ENCODE measurements around the gene PARG.
"Not testable (repeated sequence)": the region's sequence is repeated elsewhere in the genome, so short reads cannot be mapped to it uniquely, and the experiment has no call there.

Gene PARG

DNA sequence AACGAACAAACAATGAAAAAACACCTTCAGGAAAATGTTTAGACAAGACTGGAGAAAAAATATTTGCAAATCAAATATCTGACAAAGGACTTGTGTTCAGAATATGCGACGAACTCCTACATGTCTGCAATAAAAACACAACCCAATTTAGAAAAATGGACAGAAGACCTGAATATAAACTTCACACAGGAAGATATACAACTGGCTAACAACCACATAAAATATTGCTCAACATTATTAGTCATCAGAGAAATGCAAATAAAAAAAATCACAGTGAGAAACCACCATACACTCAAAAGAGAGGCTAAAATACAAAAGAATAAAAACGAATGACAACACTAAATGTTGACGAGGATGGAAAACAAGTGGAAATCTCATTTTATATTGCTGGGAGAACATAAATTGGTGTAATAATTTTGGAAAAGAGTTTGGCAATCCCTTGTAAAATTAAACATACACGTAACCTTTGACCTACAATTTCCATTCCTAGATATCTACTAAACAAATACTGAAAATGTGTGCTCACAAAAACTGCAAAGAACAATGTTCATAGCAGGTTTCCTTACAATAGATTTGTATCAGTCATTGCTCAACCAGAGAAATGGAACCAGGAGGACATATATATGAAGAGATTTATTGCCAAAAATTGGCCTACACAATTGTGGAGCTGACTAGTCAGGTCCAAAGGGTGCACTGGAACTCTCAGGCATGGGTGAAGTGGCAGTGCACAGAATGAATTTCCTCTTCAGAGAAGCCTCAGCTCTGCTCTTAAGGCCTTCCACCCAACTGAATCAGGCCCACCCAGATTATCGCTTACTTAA lies 96.8 kb downstream of the PARG start:
- no peak overlapping the region for H3K9ac ChIP-seq (ENCODE audit: low read length)
- H3K27ac ChIP-seq (ENCODE audit: low read depth, low read length), result no peak overlapping the region
- H3K4me3 ChIP-seq (ENCODE audit: low read depth, low read length), result no peak overlapping the region
- peaks cover 25% of the 10 kb centered on the region for H3K36me3 ChIP-seq (ENCODE audit: control insufficient read depth, insufficient read depth, low read length)
- H3K9me3 ChIP-seq (ENCODE audit: control insufficient read depth, insufficient read depth, low read depth, low read length), result no peaks in the 10 kb centered on the region
- H3K4me1 ChIP-seq (ENCODE audit: control insufficient read depth, insufficient read depth, low read length), result no peaks in the 10 kb centered on the region
- H3K27me3 ChIP-seq (ENCODE audit: control insufficient read depth, insufficient read depth, low read length), result no peaks in the 10 kb centered on the region

DNA sequence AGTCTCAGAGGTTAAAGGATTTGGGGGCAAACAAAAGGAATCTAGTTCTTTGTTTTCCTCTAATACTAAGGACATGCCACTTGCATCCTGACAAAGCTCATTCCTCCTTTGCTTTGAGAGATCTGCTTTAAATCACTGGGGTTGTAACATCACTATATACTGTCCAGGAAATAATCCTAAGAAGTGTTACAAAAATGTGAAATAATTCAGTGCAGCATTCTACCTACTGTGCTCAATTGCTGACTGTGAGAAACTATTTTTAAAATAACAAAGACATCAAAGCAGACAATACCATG lies 99.5 kb downstream of the PARG start:
- not testable (repeated sequence) for H3K4me3 ChIP-seq (ENCODE audit: low read depth, low read length)
- H3K36me3 ChIP-seq (ENCODE audit: control insufficient read depth, insufficient read depth, low read length), result peaks cover 44% of the 10 kb centered on the region
- 0 out of 2 replicates have a peak overlapping the region, but pooled peaks have one; percentile 12 for H3K27ac ChIP-seq (ENCODE audit: low read depth, low read length)

DNA sequence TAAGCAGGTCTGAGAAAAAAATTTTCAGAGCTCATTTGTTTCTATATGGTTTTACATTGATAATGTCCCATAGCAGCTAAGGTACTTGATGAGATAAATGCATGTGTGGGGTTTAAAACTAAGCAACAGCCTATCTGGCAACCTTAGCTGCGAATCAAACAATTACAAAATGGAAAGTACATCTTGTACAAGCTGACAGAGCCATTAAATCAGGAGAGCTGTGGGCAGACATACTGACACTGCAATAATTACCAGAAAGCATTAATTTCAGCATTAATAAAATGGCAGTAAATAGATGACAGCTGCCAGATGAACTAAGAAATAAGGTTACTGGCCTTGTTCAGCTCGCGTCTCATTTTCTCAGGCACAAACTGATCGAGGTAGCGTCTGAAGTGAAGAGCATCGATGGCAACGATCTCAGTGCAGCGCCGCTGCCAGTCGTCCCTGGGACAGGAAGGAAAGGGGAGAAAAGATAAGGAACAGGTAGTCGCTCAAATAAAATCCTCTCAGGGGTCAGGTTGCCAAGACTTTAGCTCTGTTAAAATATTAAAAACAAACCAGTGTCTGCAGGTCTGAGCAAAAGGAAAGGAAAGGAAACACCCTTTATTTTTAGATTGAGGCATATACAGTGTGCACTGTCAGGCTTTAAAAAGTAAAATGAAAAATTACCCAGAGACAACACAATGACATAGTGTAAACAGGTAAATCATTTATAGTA lies 100.1 kb downstream of the PARG start:
- H3K27ac ChIP-seq (ENCODE audit: low read depth, low read length), result 0 out of 2 replicates have a peak overlapping the region, but pooled peaks have one; percentile 12
- no peak overlapping the region for H3K4me3 ChIP-seq (ENCODE audit: low read depth, low read length)
- H3K27me3 ChIP-seq (ENCODE audit: control insufficient read depth, insufficient read depth, low read length), result no peaks in the 10 kb centered on the region
- H3K36me3 ChIP-seq (ENCODE audit: control insufficient read depth, insufficient read depth, low read length), result peaks cover 44% of the 10 kb centered on the region
- no peak overlapping the region for H3K9ac ChIP-seq (ENCODE audit: low read length)
- H3K4me1 ChIP-seq (ENCODE audit: control insufficient read depth, insufficient read depth, low read length), result no peaks in the 10 kb centered on the region
- no peaks in the 10 kb centered on the region for H3K9me3 ChIP-seq (ENCODE audit: control insufficient read depth, insufficient read depth, low read depth, low read length)

More for the DNA sequence above, 99.5 kb downstream of the PARG start:
- not testable (repeated sequence) for H3K4me1 ChIP-seq (ENCODE audit: control insufficient read depth, insufficient read depth, low read length); H3K9ac ChIP-seq (ENCODE audit: low read length); H3K9me3 ChIP-seq (ENCODE audit: control insufficient read depth, insufficient read depth, low read depth, low read length); H3K27me3 ChIP-seq (ENCODE audit: control insufficient read depth, insufficient read depth, low read length)

DNA sequence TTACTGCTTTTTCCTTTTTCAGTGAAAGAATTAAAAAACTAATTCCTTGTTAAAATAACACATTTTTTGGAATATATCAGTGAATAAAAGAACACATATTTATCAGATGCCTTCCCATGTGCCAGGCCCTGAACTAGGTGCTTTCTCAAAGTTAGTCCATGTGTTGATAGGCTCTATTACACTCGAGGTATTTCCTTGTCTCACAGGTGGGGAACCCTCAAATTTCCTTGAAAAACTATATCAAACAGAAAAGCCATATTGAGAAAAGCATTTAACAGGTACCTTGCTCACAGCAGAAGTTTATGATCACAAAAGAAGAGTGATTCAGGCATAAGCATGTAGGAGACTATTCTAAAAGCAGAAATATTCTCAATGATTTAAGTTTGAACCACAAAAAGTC lies 104.1 kb downstream of the PARG start:
- Histone ChIP-seq H3K27me3 (ENCODE audit: control insufficient read depth, insufficient read depth, low read length) (no peaks in the 10 kb centered on the region), H3K9ac (ENCODE audit: low read length) (no peak overlapping the region), H3K27ac (ENCODE audit: low read depth, low read length) (no peak overlapping the region), H3K36me3 (ENCODE audit: control insufficient read depth, insufficient read depth, low read length) (peaks cover 37% of the 10 kb centered on the region), H3K4me1 (ENCODE audit: control insufficient read depth, insufficient read depth, low read length) (peaks cover 22% of the 10 kb centered on the region), H3K9me3 (ENCODE audit: control insufficient read depth, insufficient read depth, low read depth, low read length) (no peaks in the 10 kb centered on the region), H3K4me3 (ENCODE audit: low read depth, low read length) (no peak overlapping the region)

DNA sequence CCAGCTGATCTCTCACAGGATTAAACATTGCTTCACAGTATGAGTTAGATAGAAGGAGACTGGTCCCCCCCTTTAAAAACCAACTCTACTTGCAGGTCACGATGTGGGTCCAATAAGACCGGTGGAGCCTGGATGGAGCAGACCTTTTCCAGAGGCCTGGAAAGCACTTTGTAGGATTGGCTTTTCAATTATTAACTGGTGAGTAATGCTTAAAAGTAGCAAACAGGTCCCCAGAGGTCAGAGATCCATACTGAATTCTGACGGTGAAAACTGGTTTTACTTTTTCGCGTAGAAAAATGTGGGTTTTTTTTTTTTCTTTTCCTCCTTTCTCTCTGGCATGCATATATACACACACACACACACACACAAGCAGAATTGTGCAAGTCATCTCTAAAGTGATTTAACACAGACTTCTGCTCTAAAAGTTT lies 104.8 kb downstream of the PARG start:
- Histone ChIP-seq H3K36me3 (ENCODE audit: control insufficient read depth, insufficient read depth, low read length) (peaks cover 39% of the 10 kb centered on the region), H3K27me3 (ENCODE audit: control insufficient read depth, insufficient read depth, low read length) (no peaks in the 10 kb centered on the region), H3K9ac (ENCODE audit: low read length) (no peak overlapping the region), H3K4me3 (ENCODE audit: low read depth, low read length) (no peak overlapping the region), H3K9me3 (ENCODE audit: control insufficient read depth, insufficient read depth, low read depth, low read length) (no peaks in the 10 kb centered on the region), H3K4me1 (ENCODE audit: control insufficient read depth, insufficient read depth, low read length) (peaks cover 28% of the 10 kb centered on the region), H3K27ac (ENCODE audit: low read depth, low read length) (no peak overlapping the region)

DNA sequence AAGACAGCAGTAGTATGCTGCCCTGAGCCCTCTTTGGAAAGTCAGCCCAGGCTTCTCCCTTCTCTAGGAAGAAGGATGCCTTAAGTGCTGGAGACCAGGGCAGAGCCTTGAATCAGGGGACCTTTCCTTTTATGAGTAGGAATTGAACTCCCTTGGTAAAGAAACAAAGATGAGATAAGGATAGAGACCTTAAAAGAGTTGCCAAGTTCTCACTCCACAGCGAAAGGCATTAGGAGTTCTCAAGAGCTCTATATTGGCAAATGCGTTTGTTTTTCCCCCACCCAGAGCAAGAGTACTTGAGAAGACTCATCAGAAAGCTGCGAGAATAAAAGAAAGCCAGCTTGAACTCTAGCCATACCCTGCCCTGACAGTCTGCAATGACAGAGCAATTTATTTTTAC lies 106.9 kb downstream of the PARG start:
- Histone ChIP-seq H3K9me3 (ENCODE audit: control insufficient read depth, insufficient read depth, low read depth, low read length) (no peaks in the 10 kb centered on the region), H3K4me1 (ENCODE audit: control insufficient read depth, insufficient read depth, low read length) (peaks cover 49% of the 10 kb centered on the region), H3K36me3 (ENCODE audit: control insufficient read depth, insufficient read depth, low read length) (peaks cover 28% of the 10 kb centered on the region), H3K27ac (ENCODE audit: low read depth, low read length) (no peak overlapping the region), H3K27me3 (ENCODE audit: control insufficient read depth, insufficient read depth, low read length) (no peaks in the 10 kb centered on the region), H3K4me3 (ENCODE audit: low read depth, low read length) (no peak overlapping the region), H3K9ac (ENCODE audit: low read length) (no peak overlapping the region)

DNA sequence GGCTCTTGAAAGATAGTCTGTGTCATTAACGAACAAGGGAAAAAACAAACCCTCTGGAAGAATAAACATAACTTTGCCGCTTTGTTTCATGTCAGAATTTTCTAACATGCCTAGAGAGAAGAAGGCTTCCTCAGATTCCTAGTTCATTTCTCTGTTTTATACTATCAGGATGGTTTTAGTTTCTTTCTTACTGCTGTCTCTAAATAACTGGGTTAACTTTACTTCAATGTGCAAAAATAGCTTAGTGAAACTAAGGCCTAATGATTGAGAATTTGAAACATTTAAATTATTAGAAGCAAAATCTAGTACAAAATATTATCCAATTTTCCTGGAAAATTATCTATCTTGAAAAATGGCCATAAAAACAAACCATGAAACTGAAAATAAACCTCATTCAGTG lies 107.6 kb downstream of the PARG start:
- peaks cover 20% of the 10 kb centered on the region for H3K36me3 ChIP-seq (ENCODE audit: control insufficient read depth, insufficient read depth, low read length)
- H3K4me3 ChIP-seq (ENCODE audit: low read depth, low read length), result no peak overlapping the region
- H3K9ac ChIP-seq (ENCODE audit: low read length), result no peak overlapping the region
- H3K27me3 ChIP-seq (ENCODE audit: control insufficient read depth, insufficient read depth, low read length), result no peaks in the 10 kb centered on the region
- peaks cover 53% of the 10 kb centered on the region for H3K4me1 ChIP-seq (ENCODE audit: control insufficient read depth, insufficient read depth, low read length)
- H3K9me3 ChIP-seq (ENCODE audit: control insufficient read depth, insufficient read depth, low read depth, low read length), result no peaks in the 10 kb centered on the region
- no peak overlapping the region for H3K27ac ChIP-seq (ENCODE audit: low read depth, low read length)

DNA sequence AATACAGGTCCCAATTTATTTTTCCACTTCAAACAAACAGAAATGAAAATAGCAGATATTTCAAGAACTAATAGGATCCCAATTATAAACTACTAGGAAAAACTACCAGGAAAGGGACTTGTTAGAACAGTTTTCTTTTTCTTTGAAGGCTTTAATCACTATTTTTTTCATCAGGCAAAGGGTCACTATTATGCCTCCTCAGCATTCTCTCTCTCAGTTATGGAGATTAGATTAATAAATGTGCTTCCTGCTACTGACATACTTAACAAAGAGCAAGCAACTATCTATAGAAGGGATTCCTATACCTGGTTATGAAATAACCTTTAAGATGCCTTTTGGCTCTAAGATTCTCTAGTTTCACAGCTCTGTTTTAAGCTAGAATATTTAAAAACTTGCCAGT lies 108.7 kb downstream of the PARG start:
- H3K27ac ChIP-seq (ENCODE audit: low read depth, low read length), result no peak overlapping the region
- H3K36me3 ChIP-seq (ENCODE audit: control insufficient read depth, insufficient read depth, low read length), result peaks cover 14% of the 10 kb centered on the region

DNA sequence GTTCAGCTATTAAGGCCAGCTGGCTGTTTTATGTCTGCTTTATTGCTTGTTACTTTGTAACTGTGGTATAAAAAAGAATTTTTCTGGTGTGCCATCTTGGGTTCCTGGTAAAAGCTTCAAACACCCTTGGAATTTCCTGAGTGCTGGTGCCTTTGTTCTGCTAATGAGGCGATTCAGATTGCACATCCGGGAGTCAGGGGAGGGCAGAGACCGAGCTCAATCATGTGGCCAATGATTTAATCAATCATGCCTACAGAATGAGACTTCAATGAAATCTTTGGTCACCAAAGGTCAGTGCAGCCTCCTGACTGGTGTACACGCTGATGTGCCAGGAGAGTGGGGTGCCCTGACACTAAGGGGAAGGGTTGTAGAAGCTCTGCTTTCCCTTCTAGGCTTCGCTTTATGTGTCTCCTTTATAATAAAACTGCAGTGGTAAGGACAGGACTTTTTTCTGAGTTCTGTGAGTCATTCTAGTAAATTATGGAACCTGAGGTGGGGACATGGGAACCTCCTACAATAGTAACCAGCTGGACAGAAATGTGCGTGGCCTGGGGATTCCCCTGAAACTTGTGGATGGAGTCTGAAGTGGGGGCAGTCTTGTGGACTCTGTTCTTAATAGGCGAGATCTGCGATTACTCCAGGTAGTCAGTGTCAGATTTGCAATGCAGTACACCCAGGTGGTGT lies 110.3 kb downstream of the PARG start:
- Histone ChIP-seq H3K27ac (ENCODE audit: low read depth, low read length) (peak overlapping the region; percentile 87), H3K4me1 (ENCODE audit: control insufficient read depth, insufficient read depth, low read length) (peaks cover 67% of the 10 kb centered on the region), H3K36me3 (ENCODE audit: control insufficient read depth, insufficient read depth, low read length) (peaks cover 10% of the 10 kb centered on the region), H3K9me3 (ENCODE audit: control insufficient read depth, insufficient read depth, low read depth, low read length) (no peaks in the 10 kb centered on the region), H3K9ac (ENCODE audit: low read length) (peak overlapping the region; percentile 64), H3K27me3 (ENCODE audit: control insufficient read depth, insufficient read depth, low read length) (no peaks in the 10 kb centered on the region), H3K4me3 (ENCODE audit: low read depth, low read length) (peak overlapping the region; percentile 33)

More for the DNA sequence above, 108.7 kb downstream of the PARG start:
- Histone ChIP-seq H3K9ac (ENCODE audit: low read length) (no peak overlapping the region), H3K9me3 (ENCODE audit: control insufficient read depth, insufficient read depth, low read depth, low read length) (no peaks in the 10 kb centered on the region), H3K4me1 (ENCODE audit: control insufficient read depth, insufficient read depth, low read length) (peaks cover 57% of the 10 kb centered on the region), H3K4me3 (ENCODE audit: low read depth, low read length) (no peak overlapping the region), H3K27me3 (ENCODE audit: control insufficient read depth, insufficient read depth, low read length) (no peaks in the 10 kb centered on the region)

DNA sequence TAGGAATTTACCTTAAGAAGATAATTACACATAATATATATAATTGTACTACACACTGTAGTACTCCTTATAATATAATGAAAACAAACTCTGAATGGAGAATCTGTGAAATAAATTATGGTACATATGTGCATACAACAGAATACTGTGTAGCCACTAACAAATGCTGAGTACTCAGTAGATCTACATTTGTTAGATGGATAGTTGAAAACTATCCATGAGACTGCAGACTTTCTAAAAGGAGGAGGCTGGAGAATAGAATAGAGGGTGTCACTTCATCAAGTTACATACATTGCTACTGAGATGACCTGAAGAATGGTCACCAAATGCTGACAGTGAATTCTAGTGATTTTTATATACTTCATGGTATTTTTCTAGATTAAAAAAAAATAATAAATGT lies 111.0 kb downstream of the PARG start:
- Histone ChIP-seq H3K4me3 (ENCODE audit: low read depth, low read length) (peak overlapping the region; percentile 33), H3K9me3 (ENCODE audit: control insufficient read depth, insufficient read depth, low read depth, low read length) (no peaks in the 10 kb centered on the region), H3K9ac (ENCODE audit: low read length) (peak overlapping the region; percentile 64), H3K36me3 (ENCODE audit: control insufficient read depth, insufficient read depth, low read length) (peaks cover 11% of the 10 kb centered on the region), H3K27me3 (ENCODE audit: control insufficient read depth, insufficient read depth, low read length) (no peaks in the 10 kb centered on the region), H3K4me1 (ENCODE audit: control insufficient read depth, insufficient read depth, low read length) (peaks cover 67% of the 10 kb centered on the region), H3K27ac (ENCODE audit: low read depth, low read length) (peak overlapping the region; percentile 87; the same call in 1 of the 2 replicates)

DNA sequence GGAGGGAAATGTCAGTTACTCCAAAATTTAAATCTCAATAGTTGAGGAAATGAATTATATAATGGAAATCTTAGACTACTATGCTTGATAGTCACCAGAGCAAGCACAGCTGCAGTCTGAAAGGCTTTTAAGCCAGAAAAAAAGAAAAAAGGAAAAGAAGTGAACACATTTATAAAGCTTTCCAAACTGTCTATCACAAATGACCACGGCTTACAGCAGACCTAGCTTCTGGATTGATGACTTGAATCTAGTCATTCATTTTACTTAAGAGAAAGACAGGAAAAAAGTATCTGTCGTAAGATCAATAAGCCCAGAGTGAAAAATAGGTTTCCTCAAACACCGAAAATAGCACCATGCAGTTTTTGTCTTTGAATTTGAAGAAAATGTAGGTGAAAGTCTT lies 111.8 kb downstream of the PARG start:
- Histone ChIP-seq H3K9me3 (ENCODE audit: control insufficient read depth, insufficient read depth, low read depth, low read length) (no peaks in the 10 kb centered on the region), H3K4me1 (ENCODE audit: control insufficient read depth, insufficient read depth, low read length) (peaks cover 62% of the 10 kb centered on the region), H3K27me3 (ENCODE audit: control insufficient read depth, insufficient read depth, low read length) (no peaks in the 10 kb centered on the region), H3K9ac (ENCODE audit: low read length) (no peak overlapping the region), H3K36me3 (ENCODE audit: control insufficient read depth, insufficient read depth, low read length) (peaks cover 15% of the 10 kb centered on the region; the same call in 1 of the 2 replicates), H3K27ac (ENCODE audit: low read depth, low read length) (peak overlapping the region; percentile 70), H3K4me3 (ENCODE audit: low read depth, low read length) (no peak overlapping the region)

All from HUES6 (cell line).